ENCODE results near the gene SOCS6. TPM values are rescaled to one million over a fixed set of nuclear protein-coding genes. Genes with fewer than 3 reads are reported as not detected.
"Not testable (repeated sequence)": the region's sequence is repeated elsewhere in the genome, so short reads cannot be mapped to it uniquely, and the experiment has no call there.

Gene SOCS6
- polyA plus RNA-seq, 4 donors, result 28.9 to 32.2 (median 30.7) TPM

- DNase-seq (ENCODE audit: low read depth in 4 of 4, low spot score in 2 of 4), result no peak
Observed at GRCh38 chr18:70354080-70354479, 65.2 kb downstream of the SOCS6 start.

- no peak for DNase-seq (ENCODE audit: low read depth in 4 of 4, low spot score in 2 of 4)
Observed at GRCh38 chr18:70354771-70355170, 65.9 kb downstream of the SOCS6 start.

GRCh38 chr18:70355620-70356385 lies 67.0 kb downstream of the SOCS6 start:
- no peak for DNase-seq (ENCODE audit: low read depth in 4 of 4, low spot score in 2 of 4)

GRCh38 chr18:70358105-70358406 lies 69.2 kb downstream of the SOCS6 start:
- not testable (repeated sequence) for DNase-seq (ENCODE audit: low read depth in 4 of 4, low spot score in 2 of 4)

- no peak for DNase-seq (ENCODE audit: low read depth in 4 of 4, low spot score in 2 of 4)
Observed at GRCh38 chr18:70359071-70359470, 70.2 kb downstream of the SOCS6 start.

GRCh38 chr18:70362258-70362657 lies 73.4 kb downstream of the SOCS6 start:
- DNase-seq (ENCODE audit: low read depth in 4 of 4, low spot score in 2 of 4), result no peak

GRCh38 chr18:70363861-70364260 lies 75.0 kb downstream of the SOCS6 start:
- no peak for DNase-seq (ENCODE audit: low read depth in 4 of 4, low spot score in 2 of 4)

- no peak for DNase-seq (ENCODE audit: low read depth in 4 of 4, low spot score in 2 of 4)
Observed at GRCh38 chr18:70365361-70365760, 76.5 kb downstream of the SOCS6 start.

- DNase-seq (ENCODE audit: low read depth in 4 of 4, low spot score in 2 of 4), result no peak
Observed at GRCh38 chr18:70366174-70366573, 77.3 kb downstream of the SOCS6 start.

- no peak for DNase-seq (ENCODE audit: low read depth in 4 of 4, low spot score in 2 of 4)
Observed at GRCh38 chr18:70366670-70367069, 77.8 kb downstream of the SOCS6 start.

- DNase-seq (ENCODE audit: low read depth in 4 of 4, low spot score in 2 of 4), result not testable (repeated sequence)
Observed at GRCh38 chr18:70367344-70367743, 78.5 kb downstream of the SOCS6 start.

GRCh38 chr18:70368903-70369302 lies 80.1 kb downstream of the SOCS6 start:
- no peak for DNase-seq (ENCODE audit: low read depth in 4 of 4, low spot score in 2 of 4)

- DNase-seq (ENCODE audit: low read depth in 4 of 4, low spot score in 2 of 4), result no peak
Observed at GRCh38 chr18:70370762-70371733, 82.2 kb downstream of the SOCS6 start.

- DNase-seq (ENCODE audit: low read depth in 4 of 4, low spot score in 2 of 4), result no peak
Observed at GRCh38 chr18:70371908-70372307, 83.1 kb downstream of the SOCS6 start.

GRCh38 chr18:70372450-70373041 lies 83.7 kb downstream of the SOCS6 start:
- DNase-seq (ENCODE audit: low read depth in 4 of 4, low spot score in 2 of 4), result no peak

GRCh38 chr18:70373042-70373519 lies 84.2 kb downstream of the SOCS6 start:
- DNase-seq (ENCODE audit: low read depth in 4 of 4, low spot score in 2 of 4), result no peak

GRCh38 chr18:70374154-70374553 lies 85.3 kb downstream of the SOCS6 start:
- no peak for DNase-seq (ENCODE audit: low read depth in 4 of 4, low spot score in 2 of 4)

GRCh38 chr18:70376137-70376913 lies 87.5 kb downstream of the SOCS6 start:
- DNase-seq (ENCODE audit: low read depth in 4 of 4, low spot score in 2 of 4), result no peak

GRCh38 chr18:70376914-70377258 lies 88.0 kb downstream of the SOCS6 start:
- peak in 2 of 4 donors; percentile 24 to 37 for DNase-seq (ENCODE audit: low read depth in 4 of 4, low spot score in 2 of 4)

GRCh38 chr18:70377317-70377799 lies 88.5 kb downstream of the SOCS6 start:
- peak in 3 of 4 donors; percentile 11 to 36 (median 23) for DNase-seq (ENCODE audit: low read depth in 4 of 4, low spot score in 2 of 4)

Data from left renal cortex interstitium (tissue), 4 donors.